GM13976 (cell line): Measurements from ENCODE around the gene OGT.
"Not testable (repeated sequence)": the region's sequence is repeated elsewhere in the genome, so short reads cannot be mapped to it uniquely, and the experiment has no call there.

Source experiments
- DNase-seq: peaks from one replicate; pipeline ENCODE4 v3.0.0; 2012; ENCODE audit warnings: low spot score
- CTCF ChIP-seq: IDR thresholded peaks from 2 replicates; pipeline ENCODE4 v1.5.1; 2012; ENCODE audit warnings: borderline replicate concordance, mild to moderate bottlenecking; ENCODE audit not compliant: insufficient read depth; ENCODE audit errors: extremely low read depth, missing control alignments, control extremely low read depth
- in situ Hi-C: fragments of 300-500 bp; cut with MboI; formaldehyde crosslinking; loops from one replicate; pipeline ENCODE4 v1.12.0; 2022; ENCODE audit warnings: low sequenced_read_pairs, mixed read lengths, inconsistent platforms; ENCODE audit not compliant: unreplicated experiment

Gene OGT

DNA sequence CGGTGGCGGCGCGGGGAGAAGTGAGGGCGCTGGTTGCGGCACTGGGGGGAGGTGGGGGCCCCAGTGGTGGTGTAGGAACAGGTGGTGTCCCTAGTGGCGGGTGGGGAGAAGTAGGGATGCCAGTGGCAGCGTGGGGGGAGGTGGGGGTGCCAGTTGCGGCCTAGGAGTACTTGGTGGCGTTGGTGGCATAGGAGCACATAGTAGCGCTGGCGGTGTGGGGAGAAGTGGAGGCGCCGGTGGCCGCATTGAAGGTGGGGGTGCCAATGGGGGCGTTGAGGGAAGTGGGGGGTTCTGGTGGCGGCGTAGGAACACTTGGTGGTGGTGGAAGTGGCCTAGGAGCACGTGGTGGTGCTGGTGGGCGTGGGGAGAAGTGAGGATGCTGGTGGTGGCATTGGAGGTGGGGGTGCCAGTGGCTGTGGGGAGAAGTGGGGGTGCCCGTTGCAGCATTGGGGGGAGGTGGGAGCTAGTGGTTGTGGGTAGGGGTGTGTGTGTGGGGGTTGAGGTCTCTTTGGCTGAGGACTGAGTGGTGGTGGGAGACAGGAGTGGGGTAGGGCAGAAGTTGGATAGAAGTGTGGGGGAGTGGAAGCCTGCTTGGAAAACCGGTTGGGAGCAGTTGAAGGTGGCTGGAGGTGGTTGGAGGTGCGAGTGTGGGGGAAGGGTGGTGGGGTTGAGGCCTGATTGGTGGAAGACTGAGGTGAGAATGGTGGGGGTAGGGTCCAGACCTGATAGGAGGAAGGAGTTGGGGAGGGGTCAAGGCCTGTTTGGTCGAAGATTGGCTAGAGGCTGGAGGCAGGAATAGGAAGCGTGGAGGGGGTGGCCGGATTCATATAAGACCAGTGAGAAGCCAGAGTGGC, 46.5 kb downstream of the OGT start:
- in situ Hi-C loops: no loop called here
- no peak for TF ChIP-seq CTCF
- peak; percentile 24 for DNase-seq

GRCh38 chrX:71579990-71580380, 47.1 kb downstream of the OGT start:
- TF ChIP-seq CTCF: no peak
- peak; percentile 14 for DNase-seq
- in situ Hi-C loops: no loop called here

DNA sequence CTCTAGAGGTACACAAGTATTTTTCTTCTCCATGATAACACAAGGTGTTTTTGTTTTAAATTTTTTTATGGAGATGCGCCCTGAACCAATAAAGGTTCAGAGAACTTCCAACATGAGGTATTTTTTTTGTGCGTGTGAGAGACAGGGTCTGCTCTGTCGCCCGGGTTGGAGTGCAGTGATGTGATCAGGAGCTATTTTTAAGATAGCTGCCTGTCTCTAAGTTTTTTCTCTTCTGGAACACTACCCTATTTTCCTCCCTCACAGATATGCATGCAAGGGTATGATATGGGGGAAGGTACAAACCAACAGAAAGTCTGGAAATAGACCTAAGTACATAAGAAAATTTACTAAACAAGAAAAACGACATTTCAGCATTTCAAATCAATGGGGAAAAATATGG, 48.3 kb downstream of the OGT start:
- TF ChIP-seq CTCF: no peak
- in situ Hi-C loops: no loop called here
- no peak for DNase-seq

DNA sequence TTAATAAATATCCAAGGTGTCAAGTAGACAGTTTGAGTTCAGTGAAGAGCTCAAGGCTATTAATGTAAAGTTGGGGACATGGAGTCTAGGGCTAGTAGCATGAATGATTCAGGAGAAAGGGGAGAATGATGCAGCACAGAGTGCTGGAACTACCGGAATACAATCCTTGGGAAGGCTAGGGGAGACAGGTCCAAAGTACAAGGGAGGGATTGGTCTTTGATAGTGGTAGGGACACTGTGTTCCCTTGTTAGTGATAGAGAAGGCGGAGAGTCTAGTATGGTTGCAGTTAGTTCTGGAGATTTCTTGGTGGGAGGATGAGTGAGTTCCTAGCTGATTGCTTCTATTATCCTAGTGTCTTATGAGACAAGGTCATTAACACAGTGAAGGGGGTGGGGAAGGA, 54.0 kb downstream of the OGT start:
- in situ Hi-C loops: no loop called here
- DNase-seq: no peak
- no peak for TF ChIP-seq CTCF

DNA sequence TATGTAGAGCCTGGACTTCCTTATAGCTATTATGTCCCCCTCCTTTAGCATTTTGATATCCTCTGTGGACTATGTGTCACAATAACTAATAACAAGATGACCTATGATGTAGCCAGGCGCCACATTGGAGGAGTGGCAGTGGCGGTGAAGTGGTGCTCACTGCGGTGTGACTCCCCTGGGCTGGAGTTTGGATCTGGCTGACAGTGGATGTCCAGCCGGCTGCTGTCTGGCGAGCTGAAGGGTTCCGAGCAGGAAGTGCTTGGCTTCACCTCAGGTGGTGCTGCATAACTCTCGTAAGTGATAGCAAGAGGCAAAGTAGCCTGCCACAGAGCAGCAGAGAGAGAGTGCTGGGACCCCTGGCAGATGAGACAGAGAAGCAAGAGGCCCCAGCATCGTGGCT, 60.3 kb downstream of the OGT start:
- in situ Hi-C loops, DNase-seq: not testable (repeated sequence)

DNA sequence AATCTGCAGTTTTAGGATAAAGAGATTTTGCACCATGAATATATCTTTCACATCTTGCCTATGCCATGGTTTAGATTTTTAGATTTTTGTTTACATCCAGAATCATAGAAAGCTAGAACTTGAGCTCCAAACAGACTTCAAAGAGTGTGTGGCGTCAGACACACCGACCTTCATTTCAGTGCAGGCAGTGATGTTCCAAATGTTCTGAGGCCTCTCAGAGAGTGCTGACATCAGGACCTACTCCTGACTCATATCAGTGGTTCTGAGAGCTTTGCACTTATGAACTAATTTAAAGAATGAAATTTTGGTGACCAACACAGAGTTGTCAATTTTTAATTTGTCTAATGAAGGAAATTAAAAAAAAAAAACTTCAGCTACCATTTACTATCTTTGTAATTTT, 67.1 kb downstream of the OGT start:
- in situ Hi-C loops: no loop called here
- no peak for DNase-seq
- TF ChIP-seq CTCF: no peak

DNA sequence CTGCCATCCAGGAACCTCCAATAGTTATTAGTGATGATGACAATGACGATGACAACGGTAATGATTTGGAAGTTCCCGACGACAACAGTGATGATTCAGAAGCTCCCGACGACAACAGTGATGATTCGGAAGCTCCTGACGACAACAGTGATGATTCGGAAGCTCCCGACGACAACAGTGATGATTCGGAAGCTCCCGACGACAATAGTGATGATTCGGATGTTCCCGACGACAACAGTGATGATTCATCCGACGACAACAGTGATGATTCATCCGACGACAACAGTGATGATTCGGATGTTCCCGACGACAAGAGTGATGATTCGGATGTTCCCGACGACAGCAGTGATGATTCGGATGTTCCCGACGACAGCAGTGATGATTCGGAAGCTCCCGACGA, 70.7 kb downstream of the OGT start:
- in situ Hi-C loops: no loop called here
- DNase-seq: no peak
- TF ChIP-seq CTCF: no peak
